H4 (cell line): ENCODE measurements around the gene RPS27L. TPM values are rescaled to one million over a fixed set of nuclear protein-coding genes. Genes with fewer than 3 reads are reported as not detected.

Experiments
- DNase-seq: peaks from one replicate; pipeline ENCODE4 v3.0.0-alpha.2; 2015; ENCODE audit warnings: low spot score
- total RNA-seq: library from RNA; depleted of rRNA; stranded (reverse); fragments of >200 nt; shearing (Covaris generic); gene quantifications from 2 replicates; pipeline ENCODE4 v1.2.3, GENCODE V29; 2014

Gene RPS27L
- total RNA-seq, 1 experiment from 2014 or later = 148 TPM

GRCh38 chr15:63188247-63188925 is 31.1 kb upstream of the RPS27L start:
- no peak for DNase-seq

DNA sequence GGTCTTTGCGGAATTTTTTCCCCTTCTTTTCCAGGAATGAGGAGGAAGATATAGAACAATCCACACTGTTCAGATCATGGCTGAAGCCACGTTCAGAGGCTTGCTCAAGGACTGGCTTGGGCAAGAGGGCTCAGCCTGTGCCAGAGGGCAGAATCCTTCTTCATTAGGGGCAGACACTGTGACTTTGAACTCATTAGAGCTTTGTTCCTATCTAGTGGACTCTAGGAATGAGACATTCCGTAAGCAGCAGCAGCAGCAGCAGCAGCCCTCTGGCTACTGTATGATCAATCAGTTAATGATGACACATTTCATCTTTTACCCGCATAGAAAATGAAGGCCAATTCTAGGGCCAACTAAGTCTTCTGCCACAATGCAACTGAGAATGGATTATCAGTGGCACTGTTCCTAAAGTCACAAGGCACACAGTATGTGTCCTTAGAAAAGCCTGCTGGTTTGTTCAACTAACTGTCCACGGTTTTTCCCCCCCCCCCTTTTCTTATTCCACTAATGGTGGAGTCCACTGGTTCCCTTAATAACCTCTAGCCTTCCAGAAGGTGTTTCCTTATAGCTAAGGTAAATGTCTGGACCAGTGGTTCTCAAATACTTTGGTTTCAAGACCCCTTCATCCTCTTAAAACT is 30.4 kb upstream of the RPS27L start:
- DNase-seq = no peak

DNA sequence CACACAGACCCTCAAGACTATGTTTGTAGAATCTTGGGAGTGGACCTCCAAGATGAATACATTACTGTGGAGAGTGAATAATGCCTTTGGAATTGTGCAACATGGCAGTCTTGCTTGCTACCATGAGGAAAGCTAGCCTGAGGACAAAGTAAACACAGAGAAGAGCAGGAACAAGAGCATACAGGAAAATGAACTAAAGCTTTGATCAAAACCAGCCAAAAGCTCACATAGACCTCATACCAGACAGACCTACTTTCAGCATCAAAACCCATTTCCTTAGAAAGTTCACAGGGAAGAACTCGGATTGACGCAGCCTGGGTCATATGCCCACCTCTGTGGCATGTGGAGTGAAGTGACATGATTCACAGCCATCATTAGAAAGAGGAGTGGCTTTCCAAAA is 28.8 kb upstream of the RPS27L start:
- DNase-seq = peak; percentile 61

GRCh38 chr15:63185206-63185605 is 27.9 kb upstream of the RPS27L start:
- DNase-seq = no peak

- DNase-seq = no peak
Measured at GRCh38 chr15:63181648-63182047, 24.4 kb upstream of the RPS27L start.

GRCh38 chr15:63180746-63181145 is 23.5 kb upstream of the RPS27L start:
- no peak for DNase-seq

GRCh38 chr15:63178034-63178433 is 20.8 kb upstream of the RPS27L start:
- no peak for DNase-seq

- no peak for DNase-seq
Measured at GRCh38 chr15:63176302-63176701, 19.0 kb upstream of the RPS27L start.

DNA sequence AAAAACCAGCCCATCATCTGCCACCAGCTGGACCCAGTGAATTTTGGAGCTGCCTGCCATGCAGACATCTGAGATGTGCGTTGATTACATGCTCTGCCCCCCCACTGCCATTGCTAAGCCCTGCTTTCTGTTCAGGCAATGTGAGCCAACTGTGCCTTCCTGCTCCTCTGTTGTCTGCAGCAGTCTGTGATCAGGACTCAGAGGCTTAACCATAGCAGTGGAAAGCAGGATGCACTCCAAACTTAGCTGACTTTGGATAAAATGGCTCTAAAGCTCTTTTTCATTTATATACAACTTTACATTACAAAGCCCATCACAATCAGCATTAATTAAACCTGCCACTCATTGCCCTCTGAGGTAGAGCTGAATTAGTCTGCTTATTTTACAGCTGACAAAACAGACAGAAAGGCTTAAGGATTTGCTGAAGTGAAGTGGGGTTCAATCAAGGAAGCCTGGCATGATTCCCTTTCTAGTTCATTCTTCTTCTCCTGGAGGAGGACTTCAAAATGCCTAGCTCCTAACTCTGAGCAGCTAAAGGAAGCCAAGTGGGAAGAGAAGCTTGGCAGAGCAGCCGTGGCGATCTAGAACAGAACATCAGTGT is 15.7 kb upstream of the RPS27L start:
- no peak for DNase-seq

DNA sequence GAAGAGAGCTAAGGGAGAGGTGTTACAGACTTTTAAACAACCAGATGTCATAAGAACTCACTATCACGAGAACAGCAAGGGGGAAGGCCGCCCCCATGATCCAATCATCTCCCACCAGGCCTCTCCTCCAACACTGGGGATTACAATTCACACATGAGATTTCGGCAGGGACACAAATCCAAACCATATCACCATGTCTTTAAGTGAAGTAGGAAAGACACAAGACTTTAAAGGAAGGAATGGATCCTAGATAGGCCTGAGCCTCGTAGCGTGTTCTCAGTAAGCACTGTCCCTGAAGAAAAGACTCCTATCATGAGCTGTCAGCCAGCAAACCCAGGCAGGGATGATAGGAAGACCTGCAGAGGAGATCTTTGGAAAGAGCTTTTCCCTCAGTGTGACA is 15.1 kb upstream of the RPS27L start:
- no peak for DNase-seq

DNA sequence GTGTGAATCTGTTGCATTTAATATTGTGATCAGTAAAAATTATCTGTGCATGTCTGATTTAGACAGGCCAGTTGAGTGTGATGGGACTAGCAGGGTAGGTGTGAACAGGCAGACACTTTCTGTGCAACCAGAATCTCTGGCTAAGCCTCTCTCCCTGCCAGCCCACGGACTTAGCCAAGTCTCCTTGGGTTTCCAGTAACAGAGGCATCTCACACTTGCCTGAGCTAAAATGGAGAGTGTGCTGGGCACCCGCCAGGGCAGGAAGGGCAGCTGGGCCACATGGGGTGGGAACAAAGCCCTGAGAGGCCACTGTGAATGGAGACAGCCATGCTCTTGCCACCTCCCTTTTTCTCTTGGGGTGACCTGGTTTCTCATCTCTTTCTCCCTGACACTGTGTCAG is 12.5 kb upstream of the RPS27L start:
- DNase-seq = no peak

- DNase-seq = no peak
Measured at GRCh38 chr15:63166219-63166618, 8.9 kb upstream of the RPS27L start.

- no peak for DNase-seq
Measured at GRCh38 chr15:63165166-63165859, 8.0 kb upstream of the RPS27L start.

DNA sequence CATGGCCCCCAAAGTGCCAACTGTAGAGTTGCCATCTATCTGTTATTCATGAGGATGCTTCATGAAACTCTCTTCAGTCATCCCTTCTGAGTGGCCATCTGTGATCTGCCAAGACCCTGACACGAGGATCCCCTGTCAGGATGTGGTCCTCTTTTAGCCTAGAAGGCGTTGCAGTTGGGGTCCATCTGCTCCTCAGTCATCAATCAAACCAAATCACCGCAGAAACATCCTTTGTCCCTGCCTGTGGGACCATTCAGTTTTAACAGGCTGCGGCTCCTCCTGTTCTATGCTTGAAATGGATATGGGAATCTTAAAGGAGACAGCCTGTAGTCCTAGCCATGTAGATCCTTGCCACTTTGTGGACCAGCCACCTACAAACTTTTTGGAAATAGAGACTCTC is 5.9 kb upstream of the RPS27L start:
- no peak for DNase-seq

DNA sequence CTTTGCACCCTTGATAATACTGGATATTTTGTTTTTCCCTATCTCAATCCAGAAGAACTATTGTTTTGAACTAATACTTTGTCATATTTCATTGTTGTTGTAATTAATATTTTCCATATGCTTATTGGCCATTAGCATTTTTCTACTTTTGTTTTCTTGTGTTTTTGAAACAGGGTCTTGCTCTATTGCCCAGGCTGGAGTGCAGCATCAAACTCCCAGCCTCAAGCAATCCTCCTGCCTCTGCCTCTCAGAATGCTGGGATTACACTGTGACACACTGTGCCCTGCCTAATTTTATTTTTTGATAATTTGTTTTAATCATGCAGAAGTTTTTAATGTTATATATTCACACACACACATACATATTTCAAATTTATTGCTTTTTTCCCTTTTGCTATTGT is 3.4 kb upstream of the RPS27L start:
- no peak for DNase-seq

GRCh38 chr15:63157891-63158431 is 684 bp upstream of the RPS27L start:
- peak; percentile 50 for DNase-seq

DNA sequence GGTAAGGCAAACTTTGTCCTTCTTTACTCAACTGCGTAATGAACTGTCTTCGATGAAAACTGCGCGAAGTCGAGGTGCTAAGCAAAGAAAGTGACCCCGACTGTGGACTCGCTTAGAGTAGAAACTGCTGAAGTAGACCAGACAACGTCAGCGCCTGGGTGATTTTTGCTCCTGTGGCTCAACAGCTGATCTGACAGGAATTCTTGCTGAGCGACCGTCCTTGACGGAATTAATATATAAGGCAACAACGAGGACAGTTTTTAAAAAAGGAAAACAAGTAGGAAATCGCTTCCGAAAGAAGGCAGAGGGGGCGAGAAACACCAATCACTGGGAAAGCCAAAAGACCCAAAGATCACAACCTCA is 541 bp downstream of the RPS27L start:
- DNase-seq = no peak

GRCh38 chr15:63156086-63156710 is 1.1 kb downstream of the RPS27L start:
- no peak for DNase-seq

GRCh38 chr15:63155486-63155885 is 1.8 kb downstream of the RPS27L start:
- DNase-seq = no peak

DNA sequence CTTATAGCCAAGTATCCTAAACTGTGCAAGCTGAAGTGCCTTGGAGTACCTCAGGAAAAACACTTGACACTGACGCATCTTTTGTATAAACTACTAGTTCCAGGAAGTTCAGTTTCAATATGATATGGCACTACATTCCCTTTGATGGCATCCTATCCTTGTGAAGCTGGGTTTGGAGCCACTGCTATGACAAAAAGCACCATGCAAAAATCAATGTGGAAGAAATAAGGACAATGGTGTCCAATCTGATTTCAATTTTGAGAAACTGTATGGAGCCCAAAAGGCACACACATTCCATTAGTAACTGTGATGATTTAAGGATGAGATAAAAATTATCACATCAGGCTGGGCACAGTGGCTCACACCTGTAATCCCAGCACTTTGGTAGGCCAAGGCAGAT is 5.6 kb downstream of the RPS27L start:
- DNase-seq = no peak

DNA sequence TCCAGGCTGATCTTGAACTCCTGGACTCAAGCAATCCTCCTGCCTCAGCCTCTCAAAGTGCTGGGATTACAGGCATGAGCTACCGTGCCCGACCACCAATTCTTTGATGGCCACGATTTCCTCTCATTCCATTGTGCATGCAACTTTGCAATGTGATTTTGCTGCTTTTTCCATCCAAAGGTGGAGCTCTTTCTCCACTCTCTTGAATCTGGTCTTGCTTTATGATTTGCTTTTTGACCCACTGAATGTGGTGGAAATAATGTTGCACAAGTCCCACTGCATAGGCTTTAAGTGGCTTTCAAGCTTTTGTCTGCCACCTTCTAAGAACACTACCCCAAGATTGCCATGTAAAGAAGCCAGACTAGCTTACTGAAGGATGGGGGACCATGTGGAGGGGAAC is 10.6 kb downstream of the RPS27L start:
- DNase-seq = no peak

GRCh38 chr15:63145426-63145825 is 11.9 kb downstream of the RPS27L start:
- no peak for DNase-seq
